ENCODE measurements around the gene CST1. TPM values are rescaled to one million over a fixed set of nuclear protein-coding genes. Genes with fewer than 3 reads are reported as not detected.
"Not testable (repeated sequence)": the region's sequence is repeated elsewhere in the genome, so short reads cannot be mapped to it uniquely, and the experiment has no call there.

CST1 gene
- total RNA-seq, 1 donor from 2014 or later, result not detected

GRCh38 chr20:23734440-23734839 is 16.3 kb downstream of the CST1 start:
- H3K36me3 ChIP-seq; H3K9me3 ChIP-seq; H3K27me3 ChIP-seq; intact Hi-C loops (cut with DNase I); H3K4me3 ChIP-seq; H3K4me1 ChIP-seq; H3K27ac ChIP-seq: not testable (repeated sequence)
- DNase-seq (ENCODE audit: extremely low spot score in 2 of 2), result peak in 1 of 2 donors; percentile 70

DNA sequence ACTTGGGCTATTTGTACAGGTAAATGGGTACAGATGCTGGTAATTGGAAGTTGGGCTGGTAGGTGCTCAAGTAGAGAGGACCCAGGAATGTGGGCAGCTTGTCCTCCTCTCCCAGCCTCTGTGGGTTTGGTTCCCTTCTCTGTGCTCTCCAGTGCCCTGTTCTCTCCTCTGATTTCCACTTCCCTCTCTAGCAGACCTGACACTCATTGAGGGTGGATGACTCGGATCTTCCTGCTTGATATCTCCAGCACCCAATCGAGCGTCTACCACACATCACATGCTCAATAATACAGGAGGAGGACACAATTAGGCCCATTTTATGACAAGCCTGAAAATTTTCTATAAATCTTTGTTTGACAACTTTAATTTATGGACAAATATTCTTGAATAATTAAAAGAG is 23.7 kb downstream of the CST1 start:
- no peak for TF ChIP-seq POLR2A (IDR thresholded peaks at IDR 0.05)
- TF ChIP-seq CTCF (IDR thresholded peaks at IDR 0.05), result no peak
- TF ChIP-seq POLR2AphosphoS5 (IDR thresholded peaks at IDR 0.05; ENCODE audit: insufficient read depth in 1 of 2, low read depth in 1 of 2), result no peak
- H3K9me3 ChIP-seq, result no peaks in the 10 kb centered on the region
- no peaks in the 10 kb centered on the region for H3K4me1 ChIP-seq
- intact Hi-C loops (cut with DNase I), result no loop called here
- no peaks in the 10 kb centered on the region for H3K36me3 ChIP-seq
- H3K27ac ChIP-seq, result no peak overlapping the region
- peak in 1 of 2 donors; percentile 60 for DNase-seq (ENCODE audit: extremely low spot score in 2 of 2)
- H3K27me3 ChIP-seq, result no peaks in the 10 kb centered on the region
- H3K4me3 ChIP-seq, result no peak overlapping the region

DNA sequence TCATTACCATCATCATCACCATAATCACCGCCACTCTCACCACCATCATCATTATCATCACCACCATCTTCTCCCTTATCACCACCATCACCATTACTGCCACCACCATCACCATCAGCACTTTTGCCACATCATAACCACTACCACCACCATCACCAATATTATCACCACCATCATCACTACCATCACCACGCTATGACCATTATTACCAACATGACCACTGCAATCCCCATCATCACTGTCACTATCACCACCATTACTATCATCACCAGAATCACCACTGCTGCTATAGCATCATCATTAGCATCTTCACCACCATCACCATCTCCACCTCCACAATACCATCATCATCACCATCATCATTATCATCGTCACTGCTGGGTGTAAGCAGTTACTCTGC is 25.6 kb downstream of the CST1 start:
- DNase-seq (ENCODE audit: extremely low spot score in 2 of 2), result peak in 1 of 2 donors; percentile 16
- no peaks in the 10 kb centered on the region for H3K27me3 ChIP-seq

GRCh38 chr20:23723659-23724307 is 27.0 kb downstream of the CST1 start:
- peak in 1 of 2 donors; percentile 62 for DNase-seq (ENCODE audit: extremely low spot score in 2 of 2)
- intact Hi-C loops (cut with DNase I); H3K27ac ChIP-seq; H3K36me3 ChIP-seq; H3K4me3 ChIP-seq; H3K4me1 ChIP-seq; H3K27me3 ChIP-seq; H3K9me3 ChIP-seq: not testable (repeated sequence)

More for the DNA sequence above, 25.6 kb downstream of the CST1 start:
- H3K9me3 ChIP-seq, result no peaks in the 10 kb centered on the region
- H3K27ac ChIP-seq, result no peak overlapping the region
- intact Hi-C loops (cut with DNase I), result no loop called here
- H3K4me3 ChIP-seq, result no peak overlapping the region
- no peak for TF ChIP-seq POLR2AphosphoS5 (IDR thresholded peaks at IDR 0.05; ENCODE audit: insufficient read depth in 1 of 2, low read depth in 1 of 2)
- no peak for TF ChIP-seq CTCF (IDR thresholded peaks at IDR 0.05)
- TF ChIP-seq POLR2A (IDR thresholded peaks at IDR 0.05), result no peak
- H3K36me3 ChIP-seq, result no peaks in the 10 kb centered on the region
- H3K4me1 ChIP-seq, result no peaks in the 10 kb centered on the region

DNA sequence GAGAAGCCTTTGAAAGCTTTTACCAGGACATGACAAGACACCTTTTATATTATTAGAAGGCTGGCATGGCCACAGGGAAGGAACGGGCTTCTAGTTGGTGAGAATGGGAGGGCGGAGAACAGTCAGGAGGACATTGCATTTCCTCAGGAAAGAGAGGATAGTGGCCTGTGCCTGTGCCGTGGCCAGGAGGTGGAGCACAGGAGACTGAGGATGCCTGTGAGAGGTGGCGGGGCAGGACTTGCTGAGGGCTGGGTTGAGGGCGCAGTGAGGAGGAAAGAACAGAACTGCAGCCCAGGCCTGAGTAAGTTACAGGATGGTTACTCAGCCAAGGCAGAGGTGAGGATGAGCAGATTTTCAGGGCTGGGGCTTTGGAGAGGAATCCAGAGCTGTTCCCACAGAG is 27.9 kb downstream of the CST1 start:
- intact Hi-C loops (cut with DNase I), result not testable (repeated sequence)

DNA sequence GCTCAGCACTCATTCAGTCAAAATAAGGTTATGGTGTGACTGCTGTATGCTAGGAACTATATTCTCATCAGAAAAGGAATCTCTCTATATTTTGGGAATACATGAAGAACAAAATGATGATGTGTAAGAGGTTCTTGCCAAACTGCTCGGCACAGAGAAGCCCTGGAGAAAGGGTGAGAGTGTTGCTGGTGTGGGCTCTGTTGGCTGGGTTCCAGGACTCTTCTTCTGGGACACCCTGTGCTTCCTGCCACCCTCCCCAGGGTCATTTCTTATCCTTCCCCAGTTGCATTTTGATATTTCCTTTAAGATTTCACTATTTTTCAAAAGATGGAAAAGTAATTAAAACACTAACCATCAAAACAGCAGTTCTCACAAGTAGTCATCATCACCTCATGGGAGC is 28.8 kb downstream of the CST1 start:
- H3K36me3 ChIP-seq, result no peaks in the 10 kb centered on the region
- TF ChIP-seq CTCF (IDR thresholded peaks at IDR 0.05) (no peak), POLR2A (IDR thresholded peaks at IDR 0.05) (no peak), POLR2AphosphoS5 (IDR thresholded peaks at IDR 0.05; ENCODE audit: insufficient read depth in 1 of 2, low read depth in 1 of 2) (no peak)
- no peak overlapping the region for H3K4me3 ChIP-seq
- H3K9me3 ChIP-seq, result no peaks in the 10 kb centered on the region
- no peaks in the 10 kb centered on the region for H3K27me3 ChIP-seq
- no peak overlapping the region for H3K27ac ChIP-seq
- no peak for DNase-seq (ENCODE audit: extremely low spot score in 2 of 2)
- intact Hi-C loops (cut with DNase I), result no loop called here
- no peaks in the 10 kb centered on the region for H3K4me1 ChIP-seq

More for the DNA sequence above, 27.9 kb downstream of the CST1 start:
- H3K9me3 ChIP-seq, H3K36me3 ChIP-seq, H3K4me1 ChIP-seq, H3K27ac ChIP-seq, H3K4me3 ChIP-seq, H3K27me3 ChIP-seq: not testable (repeated sequence)
- DNase-seq (ENCODE audit: extremely low spot score in 2 of 2), result peak in 1 of 2 donors; percentile 69

- H3K36me3 ChIP-seq; H3K4me1 ChIP-seq; H3K4me3 ChIP-seq; H3K27ac ChIP-seq; H3K27me3 ChIP-seq; H3K9me3 ChIP-seq; intact Hi-C loops (cut with DNase I): not testable (repeated sequence)
- DNase-seq (ENCODE audit: extremely low spot score in 2 of 2), result peak in 1 of 2 donors; percentile 16
These were observed 31.4 kb downstream of the CST1 start for GRCh38 chr20:23719351-23719750.

GRCh38 chr20:23711778-23712177 is 39.0 kb downstream of the CST1 start:
- H3K36me3 ChIP-seq; intact Hi-C loops (cut with DNase I); H3K4me3 ChIP-seq; DNase-seq (ENCODE audit: extremely low spot score in 2 of 2); H3K4me1 ChIP-seq; H3K9me3 ChIP-seq; H3K27me3 ChIP-seq; H3K27ac ChIP-seq: not testable (repeated sequence)

All from vagina (tissue), 2 donors.